Gastrocnemius medialis (tissue), 4 donors: ENCODE results near the gene TVP23C. TPM values are rescaled to one million over a fixed set of nuclear protein-coding genes. Genes with fewer than 3 reads are reported as not detected.
"Not testable (repeated sequence)": the region's sequence is repeated elsewhere in the genome, so short reads cannot be mapped to it uniquely, and the experiment has no call there.

ENCODE experiments used
- ATAC-seq, 2 donors: fragments of 150-250 bp; one replicate each; pipeline ENCODE4 v1.9.1; 2016
- DNase-seq, 2 donors: peaks; one replicate each; pipeline ENCODE4 v3.0.0-alpha.2; 2019
- H3K27ac ChIP-seq, 4 donors: fragments of 200-600 bp; sonication (generic); 1 replicate in 1 of 4; 2 replicates in 3 of 4; pipeline ENCODE4 v1.5.1; 2016 to 2018; ENCODE audit warnings: mild to moderate bottlenecking in 2 of 4, moderate library complexity in 1 of 4
- H3K27me3 ChIP-seq, 3 donors: fragments of 200-600 bp; sonication (generic) in 2 of 3; 1 replicate in 1 of 3; 2 replicates in 2 of 3; pipeline versions ENCODE4 v1.5.1 to v1.6.0; 2016 to 2019; ENCODE audit warnings: mild to moderate bottlenecking in 1 of 3, moderate library complexity in 1 of 3
- H3K36me3 ChIP-seq, 2 donors: fragments of 200-600 bp; sonication (generic) in 1 of 2; one replicate each; pipeline ENCODE4 v1.5.1; 2017 to 2018
- H3K4me1 ChIP-seq, 2 donors: fragments of 200-600 bp; sonication (generic) in 1 of 2; one replicate each; pipeline ENCODE4 v1.5.1; 2016 to 2017; ENCODE audit warnings: mild to moderate bottlenecking in 2 of 2
- H3K4me3 ChIP-seq, 4 donors: fragments of 200-600 bp; sonication (generic) in 3 of 4; 1 replicate in 1 of 4; 2 replicates in 3 of 4; pipeline ENCODE4 v1.5.1; 2016 to 2019; ENCODE audit warnings: mild to moderate bottlenecking in 2 of 4
- H3K9me3 ChIP-seq, 3 donors: fragments of 200-600 bp; sonication (generic) in 2 of 3; 1 replicate in 1 of 3; 2 replicates in 2 of 3; pipeline ENCODE4 v1.5.1; 2016 to 2019
- POLR2A ChIP-seq, 2 donors: fragments of 450-650 bp; IDR thresholded peaks; one replicate each; pipeline ENCODE4 v1.6.1; 2017; ENCODE audit warnings: antibody characterized with exemption in 2 of 2, mild to moderate bottlenecking in 2 of 2, moderate library complexity in 2 of 2
- in situ Hi-C, 4 donors: fragments of 200-750 bp; cut with MboI; loops; one replicate each; pipeline versions ENCODE4 v1.15.0 to v1.8.0; 2017; ENCODE audit warnings: low sequenced_read_pairs in 4 of 4
- intact Hi-C: fragments of 100-400 bp; cut with DNase I; formaldehyde crosslinking; loops from one replicate; pipeline ENCODE4 v1.15.1; 2023; ENCODE audit warnings: low total_unique reads
- total RNA-seq, 4 donors: library from RNA; depleted of rRNA; stranded (reverse); fragments of >200 nt; gene quantifications; one replicate each; pipeline versions ENCODE4 v1.1.0 to v1.2.3, GENCODE V29; 2016
- TF ChIP-seq, protein P1 (sequence below), 5 experiments: fragments of 450-650 bp in 3 of 5; fragments of 200-600 bp in 2 of 5; sonication (generic) in 2 of 5; IDR thresholded peaks in 4 of 5; conservative IDR thresholded peaks in 1 of 5; 1 replicate in 4 of 5; 2 replicates in 1 of 5; pipeline ENCODE4 v1.5.1; 2016 to 2019; ENCODE audit warnings: antibody characterized with exemption in 5 of 5, mild to moderate bottlenecking in 3 of 5, moderate library complexity in 3 of 5

Gene TVP23C
- total RNA-seq, 4 donors from 2014 or later = 1.2 to 4.2 (median 1.7) TPM; not detected in 1

DNA sequence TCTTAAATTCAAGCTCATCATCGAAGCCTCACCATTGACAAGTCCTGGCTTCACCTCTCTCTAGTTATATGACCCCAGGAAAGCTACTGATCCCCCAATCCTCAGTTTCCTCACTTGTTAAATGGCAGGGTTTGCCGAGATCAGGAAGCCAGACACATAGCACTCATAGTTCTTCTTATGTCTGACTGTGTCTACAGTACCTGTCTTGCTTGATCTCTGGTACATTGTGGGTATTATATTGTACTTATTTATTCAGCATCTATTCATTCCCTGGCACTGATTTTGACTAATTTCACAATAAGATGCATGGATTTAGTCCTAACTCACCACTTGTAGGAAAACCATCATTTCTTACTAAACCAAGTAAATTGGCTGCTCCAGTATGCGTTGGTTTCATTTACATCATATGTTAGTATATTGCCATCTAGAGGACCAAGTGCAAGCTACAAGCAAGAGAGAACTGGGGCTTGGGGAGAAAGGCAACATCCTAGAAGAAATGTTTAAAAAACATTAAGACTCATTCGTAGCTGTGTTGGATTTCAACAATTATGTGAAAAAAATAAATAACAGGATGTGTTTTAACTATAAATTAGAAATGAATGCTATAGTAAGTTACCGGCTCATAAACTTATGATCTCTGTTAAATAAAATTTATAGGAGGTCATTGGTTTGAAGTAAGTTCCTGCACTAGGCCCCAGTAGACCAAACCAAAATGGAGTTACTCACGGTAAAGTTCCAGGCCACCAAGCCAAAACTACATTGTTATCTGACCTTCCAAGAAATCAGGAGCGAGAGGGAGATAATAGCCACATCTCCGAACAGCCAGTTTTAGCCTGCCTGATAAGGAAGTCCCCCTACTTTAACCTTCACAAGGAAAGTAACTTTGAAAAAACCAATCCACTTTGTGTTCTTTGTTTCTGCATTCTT lies 36.7 kb downstream of the TVP23C start:
- H3K27me3 ChIP-seq, H3K9me3 ChIP-seq, DNase-seq, intact Hi-C loops, H3K27ac ChIP-seq, in situ Hi-C loops, H3K36me3 ChIP-seq, H3K4me3 ChIP-seq, H3K4me1 ChIP-seq: not testable (repeated sequence)
- TF ChIP-seq, protein P1, sequence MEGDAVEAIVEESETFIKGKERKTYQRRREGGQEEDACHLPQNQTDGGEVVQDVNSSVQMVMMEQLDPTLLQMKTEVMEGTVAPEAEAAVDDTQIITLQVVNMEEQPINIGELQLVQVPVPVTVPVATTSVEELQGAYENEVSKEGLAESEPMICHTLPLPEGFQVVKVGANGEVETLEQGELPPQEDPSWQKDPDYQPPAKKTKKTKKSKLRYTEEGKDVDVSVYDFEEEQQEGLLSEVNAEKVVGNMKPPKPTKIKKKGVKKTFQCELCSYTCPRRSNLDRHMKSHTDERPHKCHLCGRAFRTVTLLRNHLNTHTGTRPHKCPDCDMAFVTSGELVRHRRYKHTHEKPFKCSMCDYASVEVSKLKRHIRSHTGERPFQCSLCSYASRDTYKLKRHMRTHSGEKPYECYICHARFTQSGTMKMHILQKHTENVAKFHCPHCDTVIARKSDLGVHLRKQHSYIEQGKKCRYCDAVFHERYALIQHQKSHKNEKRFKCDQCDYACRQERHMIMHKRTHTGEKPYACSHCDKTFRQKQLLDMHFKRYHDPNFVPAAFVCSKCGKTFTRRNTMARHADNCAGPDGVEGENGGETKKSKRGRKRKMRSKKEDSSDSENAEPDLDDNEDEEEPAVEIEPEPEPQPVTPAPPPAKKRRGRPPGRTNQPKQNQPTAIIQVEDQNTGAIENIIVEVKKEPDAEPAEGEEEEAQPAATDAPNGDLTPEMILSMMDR (IDR thresholded peaks at IDR 0.05 in 4 of 5, conservative IDR thresholded peaks at IDR 0.05 in 1 of 5) = peak; percentile 33 to 75 (median 45)
- ATAC-seq = peak; percentile 63 to 84

DNA sequence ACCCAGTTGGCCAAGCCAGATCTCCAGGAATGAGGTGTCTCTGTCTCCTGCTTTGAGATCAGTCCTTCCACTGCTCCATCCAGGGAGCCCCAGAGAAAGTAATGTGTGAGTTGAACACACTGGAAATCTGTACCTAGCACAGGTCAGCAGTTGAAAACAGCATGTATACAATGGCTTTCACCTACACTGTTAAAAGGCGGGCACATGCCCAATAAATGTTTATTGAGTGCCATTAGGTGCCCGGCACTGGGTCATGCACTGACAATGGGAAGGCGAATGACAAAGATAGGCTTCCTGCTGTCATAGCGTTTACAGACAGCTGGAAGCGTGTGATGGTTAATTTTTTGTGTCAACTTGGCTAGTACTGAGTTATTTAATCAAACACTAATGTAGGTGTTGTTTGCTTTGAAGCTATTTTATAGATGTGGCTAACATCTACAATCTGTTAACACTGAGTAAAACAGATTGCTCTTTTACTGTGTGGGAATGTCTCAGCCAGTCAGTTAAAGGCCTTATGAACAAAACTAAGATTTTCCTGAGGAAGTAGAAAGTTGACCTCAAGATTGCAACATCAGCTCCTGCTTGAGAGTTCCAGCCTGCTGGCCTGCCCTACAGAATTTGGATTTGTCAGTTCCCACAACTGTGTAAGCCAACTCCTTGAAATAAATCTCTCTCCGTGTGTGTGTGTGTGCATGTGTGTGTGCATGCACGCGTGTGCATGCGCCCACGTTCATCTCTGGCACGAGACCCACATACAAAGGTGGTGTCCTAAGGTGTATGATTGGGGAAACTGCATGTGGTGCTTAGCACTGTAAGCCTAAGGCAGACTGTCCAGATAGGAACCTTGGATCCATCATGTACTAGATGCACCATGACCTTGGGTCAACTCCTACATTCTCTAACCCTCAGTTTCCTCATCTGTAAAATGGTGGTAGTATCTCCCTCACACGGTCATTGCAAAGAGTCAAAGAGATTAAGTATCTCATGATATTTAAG lies 38.0 kb downstream of the TVP23C start:
- intact Hi-C loops, H3K4me1 ChIP-seq, H3K27me3 ChIP-seq, H3K9me3 ChIP-seq, DNase-seq, H3K36me3 ChIP-seq, H3K4me3 ChIP-seq, H3K27ac ChIP-seq: not testable (repeated sequence)
- peak in 1 of 2 donors; percentile 43 for ATAC-seq
- in situ Hi-C loops = loop anchor here in 1 of 4 donors (25.0 kb wide), 1 partner anchor 138 kb away; no protein-coding TSS in a partner anchor

DNA sequence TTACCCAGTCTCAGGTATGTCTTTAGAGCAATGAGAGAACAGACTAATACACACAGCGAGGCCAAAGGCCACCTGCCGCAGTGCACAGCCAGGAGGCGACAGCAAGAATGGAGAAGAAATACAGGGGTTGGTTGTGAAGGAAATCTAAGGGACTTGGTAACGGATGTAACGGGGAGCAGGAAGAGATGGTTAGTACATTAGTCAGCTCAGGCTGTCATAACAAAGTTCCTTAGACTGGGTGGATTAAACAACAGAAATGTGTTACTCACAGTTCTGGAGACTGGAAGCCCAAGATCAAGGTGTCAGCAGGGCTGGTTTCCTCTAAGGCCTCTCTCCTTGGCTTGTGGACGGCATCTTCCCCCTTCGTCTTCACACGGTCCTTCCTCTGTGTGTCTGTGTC lies 47.1 kb downstream of the TVP23C start:
- DNase-seq (no peak), ATAC-seq (no peak)
- Histone ChIP-seq H3K4me3 (no peak overlapping the region), H3K27ac (no peak overlapping the region), H3K36me3 (peaks cover 0 to 6% of the 10 kb centered on the region in 2 donors), H3K27me3 (no peaks in the 10 kb centered on the region), H3K4me1 (no peaks in the 10 kb centered on the region), H3K9me3 (no peaks in the 10 kb centered on the region)
- intact Hi-C loops (no loop called here), in situ Hi-C loops (loop anchor here in 1 of 4 donors (25.0 kb wide), 1 partner anchor 129 kb away; no protein-coding TSS in a partner anchor)
- no peak for TF ChIP-seq POLR2A (IDR thresholded peaks at IDR 0.05)
- TF ChIP-seq, protein P1 (IDR thresholded peaks at IDR 0.05 in 4 of 5, conservative IDR thresholded peaks at IDR 0.05 in 1 of 5) = no peak

DNA sequence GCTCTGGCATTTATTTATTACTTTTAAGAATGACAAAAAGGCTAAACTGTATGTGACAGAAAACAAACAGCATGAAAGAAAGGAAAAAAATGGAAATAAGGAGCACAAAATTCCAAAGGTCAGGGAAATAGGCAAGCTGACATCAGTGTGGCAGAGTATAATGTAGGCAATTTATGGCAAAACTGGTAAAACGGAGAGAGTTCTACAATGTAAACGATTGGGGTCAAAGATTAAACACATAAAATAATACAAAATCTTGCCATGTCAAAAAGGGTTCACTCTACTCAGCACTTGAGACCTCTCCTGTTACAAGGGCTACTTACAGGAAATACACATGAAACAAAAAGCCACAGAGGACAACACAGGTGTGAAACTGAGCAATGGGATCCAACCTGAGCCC lies 48.8 kb downstream of the TVP23C start:
- no peaks in the 10 kb centered on the region for H3K9me3 ChIP-seq
- intact Hi-C loops (no loop called here), in situ Hi-C loops (loop anchor here in 1 of 4 donors (25.0 kb wide), 1 partner anchor 127 kb away; no protein-coding TSS in a partner anchor)
- peaks cover 0 to 6% of the 10 kb centered on the region in 2 donors for H3K36me3 ChIP-seq
- ATAC-seq (no peak), DNase-seq (no peak)
- H3K27me3 ChIP-seq = no peaks in the 10 kb centered on the region
- TF ChIP-seq, protein P1 (IDR thresholded peaks at IDR 0.05 in 4 of 5, conservative IDR thresholded peaks at IDR 0.05 in 1 of 5) = no peak
- TF ChIP-seq POLR2A (IDR thresholded peaks at IDR 0.05) = no peak
- no peak overlapping the region for H3K4me3 ChIP-seq
- H3K4me1 ChIP-seq = no peaks in the 10 kb centered on the region
- no peak overlapping the region for H3K27ac ChIP-seq
